ENCODE data around the gene GINS1.

GRCh38 chr20:25394996-25395395 lies 12.5 kb upstream of the GINS1 start:
- TF ChIP-seq, protein P1, sequence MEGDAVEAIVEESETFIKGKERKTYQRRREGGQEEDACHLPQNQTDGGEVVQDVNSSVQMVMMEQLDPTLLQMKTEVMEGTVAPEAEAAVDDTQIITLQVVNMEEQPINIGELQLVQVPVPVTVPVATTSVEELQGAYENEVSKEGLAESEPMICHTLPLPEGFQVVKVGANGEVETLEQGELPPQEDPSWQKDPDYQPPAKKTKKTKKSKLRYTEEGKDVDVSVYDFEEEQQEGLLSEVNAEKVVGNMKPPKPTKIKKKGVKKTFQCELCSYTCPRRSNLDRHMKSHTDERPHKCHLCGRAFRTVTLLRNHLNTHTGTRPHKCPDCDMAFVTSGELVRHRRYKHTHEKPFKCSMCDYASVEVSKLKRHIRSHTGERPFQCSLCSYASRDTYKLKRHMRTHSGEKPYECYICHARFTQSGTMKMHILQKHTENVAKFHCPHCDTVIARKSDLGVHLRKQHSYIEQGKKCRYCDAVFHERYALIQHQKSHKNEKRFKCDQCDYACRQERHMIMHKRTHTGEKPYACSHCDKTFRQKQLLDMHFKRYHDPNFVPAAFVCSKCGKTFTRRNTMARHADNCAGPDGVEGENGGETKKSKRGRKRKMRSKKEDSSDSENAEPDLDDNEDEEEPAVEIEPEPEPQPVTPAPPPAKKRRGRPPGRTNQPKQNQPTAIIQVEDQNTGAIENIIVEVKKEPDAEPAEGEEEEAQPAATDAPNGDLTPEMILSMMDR (IDR thresholded peaks at IDR 0.05), result no peak
- TF ChIP-seq POLR2A (IDR thresholded peaks at IDR 0.05), result no peak
